SU-DHL-6 (cell line): ENCODE measurements around the gene FFAR2.

Experiments
- H2AFZ ChIP-seq: fragments of 200-600 bp; sonication (generic); 2 replicates; pipeline ENCODE4 v1.6.1; 2014; ENCODE audit warnings: low read depth, mild to moderate bottlenecking, moderate library complexity, mixed read lengths, antibody characterized with exemption, low read length; ENCODE audit not compliant: severe bottlenecking
- H3F3A ChIP-seq: fragments of 200-600 bp; shearing (Covaris generic); 2 replicates; pipeline ENCODE4 v1.6.0; 2016; ENCODE audit warnings: antibody characterized with exemption, mild to moderate bottlenecking; ENCODE audit not compliant: insufficient read depth
- H3K27ac ChIP-seq: fragments of 200-600 bp; sonication (generic); 2 replicates; pipeline ENCODE4 v1.5.1; 2016; ENCODE audit warnings: low read depth, mild to moderate bottlenecking, low read length, moderate library complexity, mixed read lengths
- H3K27me3 ChIP-seq: fragments of 200-600 bp; sonication (generic), shearing (Covaris generic); 2 replicates; pipeline ENCODE4 v1.6.0; 2014; ENCODE audit warnings: mild to moderate bottlenecking, low read length
- H3K36me3 ChIP-seq: fragments of 200-600 bp; sonication (generic); 2 replicates; pipeline ENCODE4 v1.6.1; 2014; ENCODE audit warnings: mild to moderate bottlenecking, low read length, mixed read lengths
- H3K4me2 ChIP-seq: fragments of 300-600, 200-600 bp; shearing (Covaris generic), sonication (generic); 2 replicates; pipeline ENCODE4 v1.6.0; 2014; ENCODE audit warnings: low read length, low read depth, mild to moderate bottlenecking; ENCODE audit not compliant: poor library complexity, severe bottlenecking
- H3K4me3 ChIP-seq: fragments of 200-600 bp; sonication (generic); 2 replicates; pipeline ENCODE4 v1.5.1; 2014; ENCODE audit warnings: antibody characterized with exemption, low read length, mild to moderate bottlenecking, mixed read lengths; ENCODE audit not compliant: insufficient read depth, poor library complexity, severe bottlenecking
- H3K79me2 ChIP-seq: fragments of 200-600 bp; sonication (generic); 2 replicates; pipeline ENCODE4 v1.6.1; 2014; ENCODE audit warnings: mild to moderate bottlenecking, low read length, moderate library complexity; ENCODE audit not compliant: insufficient read depth
- H3K9ac ChIP-seq: fragments of 200-600 bp; sonication (generic); 2 replicates; pipeline ENCODE4 v1.7.0; 2014; ENCODE audit warnings: mild to moderate bottlenecking, low read length
- H3K9me2 ChIP-seq: fragments of 200-600 bp; sonication (generic); replicated peaks from 2 replicates; pipeline ENCODE4 v1.6.1; 2014; ENCODE audit warnings: low read length; ENCODE audit not compliant: insufficient read depth
- H3K9me3 ChIP-seq: fragments of 200-600 bp; sonication (generic); 2 replicates; pipeline ENCODE4 v1.6.1; 2014; ENCODE audit warnings: low read length, mixed read lengths; ENCODE audit not compliant: insufficient read depth
- H4K20me1 ChIP-seq: fragments of 200-600 bp; sonication (generic); 2 replicates; pipeline ENCODE4 v1.6.1; 2014; ENCODE audit warnings: low read depth, mild to moderate bottlenecking, antibody characterized with exemption, low read length, moderate library complexity, mixed read lengths
- EZH2phosphoT487 ChIP-seq: fragments of 200-600 bp; sonication (generic), shearing (Covaris generic); conservative IDR thresholded peaks from 2 replicates; pipeline ENCODE4 v1.6.1; 2018; ENCODE audit warnings: mild to moderate bottlenecking, antibody characterized with exemption, low read length, moderate library complexity, mixed read lengths
- TF ChIP-seq, protein P1 (sequence below): fragments of 200-600 bp; sonication (generic); IDR thresholded peaks from one replicate; pipeline ENCODE4 v1.5.1; 2017; ENCODE audit warnings: antibody characterized with exemption, mild to moderate bottlenecking, low read length, moderate library complexity; ENCODE audit not compliant: insufficient read depth, poor library complexity, severe bottlenecking

The FFAR2 gene

GRCh38 chr19:35435896-35436295, 12.2 kb upstream of the FFAR2 start:
- Histone ChIP-seq H3K27me3 (no peaks in the 10 kb centered on the region), H3K9ac (no peak overlapping the region), H3K9me3 (no peaks in the 10 kb centered on the region), H3K79me2 (no peaks in the 10 kb centered on the region), H2AFZ (no peak overlapping the region), H3K4me2 (no peak overlapping the region), H3K27ac (no peak overlapping the region), H3F3A (no peaks in the 10 kb centered on the region), H3K9me2 (no peaks in the 10 kb centered on the region), H4K20me1 (no peaks in the 10 kb centered on the region), H3K36me3 (no peaks in the 10 kb centered on the region), H3K4me3 (no peak overlapping the region)
- TF ChIP-seq, protein P1, sequence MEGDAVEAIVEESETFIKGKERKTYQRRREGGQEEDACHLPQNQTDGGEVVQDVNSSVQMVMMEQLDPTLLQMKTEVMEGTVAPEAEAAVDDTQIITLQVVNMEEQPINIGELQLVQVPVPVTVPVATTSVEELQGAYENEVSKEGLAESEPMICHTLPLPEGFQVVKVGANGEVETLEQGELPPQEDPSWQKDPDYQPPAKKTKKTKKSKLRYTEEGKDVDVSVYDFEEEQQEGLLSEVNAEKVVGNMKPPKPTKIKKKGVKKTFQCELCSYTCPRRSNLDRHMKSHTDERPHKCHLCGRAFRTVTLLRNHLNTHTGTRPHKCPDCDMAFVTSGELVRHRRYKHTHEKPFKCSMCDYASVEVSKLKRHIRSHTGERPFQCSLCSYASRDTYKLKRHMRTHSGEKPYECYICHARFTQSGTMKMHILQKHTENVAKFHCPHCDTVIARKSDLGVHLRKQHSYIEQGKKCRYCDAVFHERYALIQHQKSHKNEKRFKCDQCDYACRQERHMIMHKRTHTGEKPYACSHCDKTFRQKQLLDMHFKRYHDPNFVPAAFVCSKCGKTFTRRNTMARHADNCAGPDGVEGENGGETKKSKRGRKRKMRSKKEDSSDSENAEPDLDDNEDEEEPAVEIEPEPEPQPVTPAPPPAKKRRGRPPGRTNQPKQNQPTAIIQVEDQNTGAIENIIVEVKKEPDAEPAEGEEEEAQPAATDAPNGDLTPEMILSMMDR: no peak
- TF ChIP-seq EZH2phosphoT487: no peak

DNA sequence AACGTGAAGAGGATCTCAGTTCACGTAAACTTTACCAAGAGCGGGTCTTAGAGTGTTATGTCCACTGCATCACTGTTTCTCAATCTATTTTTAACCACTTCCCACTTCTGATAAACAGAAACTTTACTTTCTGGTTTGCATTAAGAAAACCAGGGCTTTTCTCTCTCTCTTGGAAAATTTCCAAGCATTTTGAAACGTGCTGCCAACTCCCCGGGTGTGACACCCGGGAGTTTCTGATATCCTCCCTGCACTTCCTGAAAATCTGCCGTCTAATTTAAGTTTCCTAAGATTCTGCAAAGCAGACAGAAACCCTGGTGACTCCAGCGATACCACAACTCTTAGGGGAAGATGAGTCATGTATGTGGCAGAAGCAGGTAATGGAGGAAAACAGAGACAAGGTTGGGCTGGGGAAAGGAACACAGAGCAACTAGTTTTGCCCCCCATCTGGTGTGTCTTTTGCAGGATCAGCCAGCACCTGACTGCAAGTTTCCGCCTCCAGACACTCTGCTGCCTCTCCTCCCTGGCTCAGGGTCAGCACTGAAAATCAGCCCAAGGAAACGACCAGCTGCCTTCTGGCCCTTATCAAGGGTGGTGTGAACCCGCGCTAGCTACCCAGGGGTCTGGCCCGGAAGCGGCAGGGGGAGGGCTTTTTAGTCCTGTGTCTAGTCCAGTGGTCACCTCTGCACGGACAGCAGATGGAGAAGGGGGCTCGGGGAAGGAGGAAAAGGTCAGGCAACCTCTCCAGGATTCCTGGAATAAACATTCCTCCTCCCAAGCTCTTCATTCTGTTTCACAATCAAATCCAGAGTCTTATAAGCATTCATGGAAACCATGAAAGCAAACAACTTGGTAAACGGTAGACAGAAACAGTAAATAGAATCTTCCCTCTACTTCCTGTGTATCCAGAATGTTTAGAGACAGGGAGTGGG, 11.3 kb upstream of the FFAR2 start:
- no peak overlapping the region for H2AFZ ChIP-seq
- H3K9ac ChIP-seq: no peak overlapping the region
- no peaks in the 10 kb centered on the region for H3K27me3 ChIP-seq
- no peaks in the 10 kb centered on the region for H4K20me1 ChIP-seq
- H3K9me3 ChIP-seq: no peaks in the 10 kb centered on the region
- no peaks in the 10 kb centered on the region for H3K36me3 ChIP-seq
- TF ChIP-seq EZH2phosphoT487: no peak
- no peaks in the 10 kb centered on the region for H3K79me2 ChIP-seq
- H3K27ac ChIP-seq: no peak overlapping the region
- H3K4me2 ChIP-seq: no peak overlapping the region
- H3K9me2 ChIP-seq: no peaks in the 10 kb centered on the region
- H3F3A ChIP-seq: no peaks in the 10 kb centered on the region
- H3K4me3 ChIP-seq: no peak overlapping the region

DNA sequence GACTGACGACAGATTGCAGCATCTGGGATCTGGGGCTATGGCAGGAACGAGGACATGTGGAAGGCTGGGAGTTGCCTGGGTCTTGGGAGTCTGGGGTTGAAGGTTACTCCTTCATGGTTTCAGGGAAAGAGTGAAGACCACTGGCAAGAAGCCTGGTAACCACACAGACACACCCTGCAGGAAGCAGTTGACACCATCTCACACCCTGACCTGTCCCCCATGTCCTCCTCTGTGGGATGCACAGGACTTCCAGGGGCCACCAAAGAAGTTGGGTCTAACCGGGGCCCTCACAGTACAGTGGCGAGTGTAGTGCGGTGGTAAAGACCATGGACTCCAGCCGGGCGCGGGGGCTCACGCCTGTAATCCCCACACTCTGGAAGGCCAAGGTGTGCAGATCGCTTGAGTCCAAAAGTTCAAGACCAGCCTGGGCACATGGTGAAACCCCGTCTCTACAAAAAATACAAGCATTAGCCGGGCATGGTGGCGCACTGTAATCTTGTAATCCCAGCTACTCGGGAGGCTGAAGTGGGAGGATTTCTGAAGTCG, 10.6 kb upstream of the FFAR2 start:
- Histone ChIP-seq H4K20me1 (no peaks in the 10 kb centered on the region), H3K9ac (no peak overlapping the region), H3K27ac (no peak overlapping the region), H3K4me2 (no peak overlapping the region), H3K9me2 (no peaks in the 10 kb centered on the region), H2AFZ (no peak overlapping the region), H3K9me3 (no peaks in the 10 kb centered on the region), H3F3A (no peaks in the 10 kb centered on the region), H3K27me3 (no peaks in the 10 kb centered on the region), H3K4me3 (no peak overlapping the region), H3K79me2 (no peaks in the 10 kb centered on the region), H3K36me3 (no peaks in the 10 kb centered on the region)
- TF ChIP-seq EZH2phosphoT487: no peak
- TF ChIP-seq, protein P1: no peak

GRCh38 chr19:35438096-35438495, 10.0 kb upstream of the FFAR2 start:
- no peak overlapping the region for H3K4me3 ChIP-seq
- no peak overlapping the region for H2AFZ ChIP-seq
- H3K9me2 ChIP-seq: no peaks in the 10 kb centered on the region
- no peaks in the 10 kb centered on the region for H3K79me2 ChIP-seq
- no peak overlapping the region for H3K27ac ChIP-seq
- H3K9ac ChIP-seq: no peak overlapping the region
- TF ChIP-seq, protein P1: no peak
- no peak overlapping the region for H3K4me2 ChIP-seq
- H3K27me3 ChIP-seq: no peaks in the 10 kb centered on the region
- H3K9me3 ChIP-seq: no peaks in the 10 kb centered on the region
- no peaks in the 10 kb centered on the region for H4K20me1 ChIP-seq
- H3F3A ChIP-seq: no peaks in the 10 kb centered on the region
- H3K36me3 ChIP-seq: no peaks in the 10 kb centered on the region
